Activated T-helper 1 cell treated with Interleukin-2 at 50 U/mL for 16 hours (primary cell): ENCODE data around the gene RBM3.

Source experiments
- DNase-seq: peaks from one replicate; pipeline ENCODE4 v3.0.0-alpha.2; 2020; ENCODE audit warnings: low read depth

RBM3 gene

DNA sequence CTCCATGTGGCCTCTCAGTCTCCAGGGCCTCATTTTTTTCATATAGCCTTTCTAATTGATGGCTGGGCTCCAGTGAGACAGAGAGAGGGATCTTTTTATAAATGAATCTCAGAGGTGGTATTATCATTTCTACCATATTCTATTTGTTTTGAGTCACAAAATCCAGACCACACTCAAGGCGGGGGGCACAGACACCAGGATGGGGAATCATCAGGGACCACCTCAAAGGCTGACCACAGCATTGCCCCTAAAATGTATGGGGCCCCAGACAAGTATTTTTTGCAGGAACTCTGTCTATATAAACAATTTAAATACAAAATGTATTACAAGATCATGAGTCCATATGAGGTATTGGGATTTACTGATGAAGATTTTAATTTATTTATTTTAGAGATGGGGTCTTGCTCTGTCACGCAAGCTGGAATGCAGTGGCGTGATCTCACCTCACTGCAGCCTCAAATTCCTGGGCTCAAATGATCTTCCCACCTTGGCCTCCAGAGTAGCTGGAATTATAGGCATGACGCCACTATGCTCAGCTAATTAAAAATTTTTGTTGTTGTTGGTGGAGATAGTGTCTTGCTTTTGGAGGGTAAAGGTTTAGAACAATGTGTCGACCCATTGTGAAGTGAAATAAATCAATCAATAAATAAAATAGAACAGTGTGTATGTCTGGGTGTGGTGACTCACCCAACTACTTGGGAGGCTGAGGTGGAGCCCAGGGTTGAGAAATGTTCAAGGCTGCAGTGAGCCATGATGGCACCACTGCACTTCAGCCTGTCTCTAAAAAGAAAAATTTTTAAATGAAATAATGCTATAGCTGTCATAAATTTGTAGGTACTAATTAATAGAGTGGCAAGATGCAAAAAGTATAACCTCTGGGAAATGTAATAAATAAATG is 52.4 kb downstream of the RBM3 start:
- no peak for DNase-seq
